ENCODE results near the gene EYS.

DNA sequence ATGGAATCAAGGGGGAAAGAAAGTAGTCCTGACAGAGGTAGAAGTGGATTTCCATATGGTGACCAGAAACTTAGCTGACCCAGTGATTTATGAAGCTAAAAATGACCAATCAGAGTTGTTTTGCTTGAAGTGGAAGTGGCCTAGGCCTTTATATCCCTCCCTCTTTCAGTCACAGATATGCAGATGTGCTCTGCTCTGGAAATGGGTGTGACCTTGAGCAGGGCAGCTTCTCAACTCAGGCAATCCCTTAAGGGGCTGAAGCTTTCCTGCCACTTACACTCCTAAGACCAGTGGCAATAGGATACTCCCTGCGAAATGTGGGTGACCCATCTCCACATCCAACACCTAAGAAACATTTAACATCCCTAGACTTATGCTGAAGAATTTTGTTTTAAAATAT lies 256.6 kb downstream of the EYS start:
- TF ChIP-seq, protein P1, sequence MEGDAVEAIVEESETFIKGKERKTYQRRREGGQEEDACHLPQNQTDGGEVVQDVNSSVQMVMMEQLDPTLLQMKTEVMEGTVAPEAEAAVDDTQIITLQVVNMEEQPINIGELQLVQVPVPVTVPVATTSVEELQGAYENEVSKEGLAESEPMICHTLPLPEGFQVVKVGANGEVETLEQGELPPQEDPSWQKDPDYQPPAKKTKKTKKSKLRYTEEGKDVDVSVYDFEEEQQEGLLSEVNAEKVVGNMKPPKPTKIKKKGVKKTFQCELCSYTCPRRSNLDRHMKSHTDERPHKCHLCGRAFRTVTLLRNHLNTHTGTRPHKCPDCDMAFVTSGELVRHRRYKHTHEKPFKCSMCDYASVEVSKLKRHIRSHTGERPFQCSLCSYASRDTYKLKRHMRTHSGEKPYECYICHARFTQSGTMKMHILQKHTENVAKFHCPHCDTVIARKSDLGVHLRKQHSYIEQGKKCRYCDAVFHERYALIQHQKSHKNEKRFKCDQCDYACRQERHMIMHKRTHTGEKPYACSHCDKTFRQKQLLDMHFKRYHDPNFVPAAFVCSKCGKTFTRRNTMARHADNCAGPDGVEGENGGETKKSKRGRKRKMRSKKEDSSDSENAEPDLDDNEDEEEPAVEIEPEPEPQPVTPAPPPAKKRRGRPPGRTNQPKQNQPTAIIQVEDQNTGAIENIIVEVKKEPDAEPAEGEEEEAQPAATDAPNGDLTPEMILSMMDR (IDR thresholded peaks at IDR 0.05) = no peak
- no peak for TF ChIP-seq NRF1 (IDR thresholded peaks at IDR 0.05; ENCODE audit: low read depth, low read length)
- TF ChIP-seq MXI1 (IDR thresholded peaks at IDR 0.05; ENCODE audit: low read depth, low read length) = no peak
- TF ChIP-seq TAF1 (IDR thresholded peaks at IDR 0.05; ENCODE audit: borderline replicate concordance, low read depth, low read length) = no peak
- no peak for TF ChIP-seq POLR2AphosphoS5 (IDR thresholded peaks at IDR 0.05; ENCODE audit: low read depth, low read length)
- TF ChIP-seq EP300 (IDR thresholded peaks at IDR 0.05; ENCODE audit: borderline replicate concordance in 1 of 2, low read depth in 1 of 2, low read length in 1 of 2) = no peak

Data from SK-N-SH (cell line).